NCI-H1436 treated with DMSO at 0.1 percent for 48 hours (cell line): ENCODE data around the gene FBLN2.

Experiments
- DNase-seq: peaks from one replicate; lab custom pipeline; 2025; lab: John Stamatoyannopoulos, UW

FBLN2 gene

GRCh38 chr3:13665582-13666226 is 116.8 kb downstream of the FBLN2 start:
- no peak for DNase-seq

GRCh38 chr3:13666227-13666619 is 117.3 kb downstream of the FBLN2 start:
- DNase-seq: no peak

GRCh38 chr3:13666781-13667709 is 118.1 kb downstream of the FBLN2 start:
- no peak for DNase-seq

GRCh38 chr3:13668136-13668535 is 119.2 kb downstream of the FBLN2 start:
- DNase-seq: no peak

DNA sequence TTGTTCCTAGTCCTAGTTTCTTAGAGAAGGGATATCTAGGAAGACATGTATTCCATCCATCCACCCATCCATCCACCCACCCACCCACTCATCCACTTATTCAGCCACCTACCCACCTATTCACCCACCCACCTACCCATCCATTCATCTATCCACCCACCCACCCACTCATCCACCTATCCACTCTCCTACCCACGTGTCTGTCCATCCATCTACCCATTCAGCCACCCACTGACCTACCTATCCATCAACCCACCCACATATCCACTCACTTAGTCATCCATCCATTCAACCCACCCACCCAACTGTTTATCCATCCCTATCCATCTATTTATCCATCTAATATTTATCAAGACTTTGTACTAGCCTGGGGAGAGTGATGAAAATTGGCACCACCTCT is 120.5 kb downstream of the FBLN2 start:
- DNase-seq: no peak

DNA sequence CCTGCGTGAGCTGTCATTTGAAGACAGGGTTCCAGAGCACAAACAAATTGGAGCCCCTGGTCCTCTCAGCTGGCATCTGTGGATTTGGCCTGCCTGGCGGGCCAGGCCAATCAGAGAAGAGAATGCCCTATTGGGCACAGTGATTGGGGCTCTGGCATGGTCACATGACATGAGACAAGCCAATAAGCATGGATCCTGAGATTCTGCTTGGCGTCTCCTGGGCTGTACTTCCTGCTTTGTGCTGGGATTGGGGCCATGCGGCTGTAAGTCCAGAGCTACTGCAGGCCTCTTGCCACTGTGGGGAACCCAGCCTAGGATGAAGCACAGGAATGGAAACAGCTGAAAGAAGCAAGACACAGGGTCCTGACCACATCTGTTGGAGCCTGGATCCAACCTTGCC is 121.4 kb downstream of the FBLN2 start:
- no peak for DNase-seq

GRCh38 chr3:13671482-13672233 is 122.7 kb downstream of the FBLN2 start:
- DNase-seq: no peak

DNA sequence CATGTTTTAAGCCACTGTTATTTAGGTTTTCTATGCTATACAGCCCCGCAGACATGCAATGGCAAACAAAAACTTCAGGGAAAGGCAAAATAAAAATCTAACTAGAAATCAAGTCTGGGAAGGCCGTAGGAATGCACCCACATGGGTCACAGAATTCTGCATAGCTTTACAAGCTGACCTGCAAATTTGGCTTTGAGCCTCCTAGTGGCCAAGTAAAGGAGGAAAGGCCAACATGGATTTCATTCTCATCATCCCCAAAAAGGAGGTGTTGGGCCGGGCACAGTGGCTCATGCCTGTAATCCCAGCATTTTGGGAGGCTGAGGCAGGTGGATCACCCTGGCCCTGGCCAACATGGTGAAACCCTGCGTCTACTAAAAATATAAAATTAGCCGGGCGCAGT is 124.3 kb downstream of the FBLN2 start:
- DNase-seq: no peak

GRCh38 chr3:13674538-13675185 is 125.7 kb downstream of the FBLN2 start:
- no peak for DNase-seq

GRCh38 chr3:13676356-13677017 is 127.6 kb downstream of the FBLN2 start:
- DNase-seq: no peak

- DNase-seq: no peak
These were observed 128.3 kb downstream of the FBLN2 start for GRCh38 chr3:13677272-13677671.

DNA sequence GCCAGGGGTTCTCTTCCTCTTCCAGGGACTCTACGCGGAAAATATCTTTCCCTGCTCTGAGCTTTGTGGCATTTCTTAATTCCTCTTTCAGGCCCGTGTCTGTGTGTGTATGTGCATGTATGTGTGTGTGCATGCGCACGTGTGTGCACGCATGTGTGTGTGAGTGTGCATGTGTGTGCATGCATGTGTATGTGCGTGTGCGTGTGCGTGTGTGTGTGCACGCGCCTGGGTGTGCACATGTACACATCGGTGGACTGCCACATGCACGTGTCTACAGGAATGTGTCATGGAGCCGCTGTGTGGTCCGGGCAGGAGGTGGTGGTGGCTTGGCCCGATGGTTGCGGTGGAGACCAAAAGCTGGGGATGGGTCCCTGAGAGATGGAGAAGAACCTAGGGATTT is 133.0 kb downstream of the FBLN2 start:
- DNase-seq: no peak

- DNase-seq: no peak
These were observed 133.5 kb downstream of the FBLN2 start for GRCh38 chr3:13682331-13683013.

- no peak for DNase-seq
These were observed 134.4 kb downstream of the FBLN2 start for GRCh38 chr3:13683288-13683687.

DNA sequence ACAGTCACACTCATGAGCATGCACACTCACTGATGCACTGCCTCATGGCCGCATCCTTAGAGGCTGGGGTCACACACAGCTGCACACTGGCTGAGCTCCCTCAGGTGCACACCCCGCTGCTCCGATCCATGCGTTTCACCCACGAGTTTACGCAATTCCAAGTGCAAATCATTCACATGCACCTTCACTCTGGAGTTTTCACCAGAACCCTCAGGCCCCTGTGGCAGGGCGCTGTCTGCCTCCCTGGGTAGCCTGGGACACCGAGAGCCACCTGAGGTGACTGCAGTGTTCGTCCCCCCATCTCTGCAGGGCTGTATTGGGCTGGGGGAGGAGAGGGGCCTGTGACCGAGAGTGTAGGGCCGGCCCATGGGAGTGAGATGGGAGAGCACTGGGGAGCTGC is 134.8 kb downstream of the FBLN2 start:
- DNase-seq: no peak

GRCh38 chr3:13684350-13684749 is 135.4 kb downstream of the FBLN2 start:
- DNase-seq: no peak

- DNase-seq: no peak
These were observed 135.9 kb downstream of the FBLN2 start for GRCh38 chr3:13684854-13685253.

- DNase-seq: no peak
These were observed 136.8 kb downstream of the FBLN2 start for GRCh38 chr3:13685721-13686120.

GRCh38 chr3:13686367-13687160 is 137.6 kb downstream of the FBLN2 start:
- no peak for DNase-seq

GRCh38 chr3:13687517-13687943 is 138.6 kb downstream of the FBLN2 start:
- no peak for DNase-seq
